GM18517 (cell line): ENCODE results near the gene ITPR2.
A peak's percentile ranks its signal among the peaks of the same experiment; 100 is the strongest.

ENCODE experiments used
- ATAC-seq: cut with Tn5 transposase; IDR thresholded peaks from one replicate; pipeline ENCODE4 v1.9.1; 2021; ENCODE audit warnings: mild to moderate bottlenecking, moderate library complexity; ENCODE audit not compliant: unreplicated experiment

The ITPR2 gene

DNA sequence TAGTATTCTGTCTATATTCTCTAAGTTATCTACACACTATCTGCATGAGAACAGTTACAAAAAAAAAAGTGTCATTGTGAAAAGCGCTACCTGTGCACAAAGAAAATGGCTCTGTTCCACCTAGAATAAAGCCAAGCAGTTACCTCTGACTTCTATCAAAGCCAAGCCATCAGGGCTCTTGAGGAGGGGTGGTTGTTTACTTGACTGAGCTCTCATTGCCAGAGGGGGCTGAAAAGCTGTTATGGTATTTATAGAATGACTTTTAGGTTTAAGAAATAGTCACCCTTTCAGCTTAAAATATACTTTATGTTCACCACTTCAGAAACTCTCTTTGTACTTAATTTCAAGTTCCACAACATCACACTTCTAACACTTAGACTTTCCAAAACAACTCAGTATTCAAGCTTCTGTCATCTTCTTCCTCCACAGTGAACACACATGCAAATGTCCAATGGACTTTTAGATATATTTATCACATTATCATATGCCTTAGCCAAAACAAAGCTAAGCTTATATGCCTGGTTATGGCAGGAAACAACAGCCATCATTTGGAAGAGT, 7.5 kb downstream of the ITPR2 start:
- ATAC-seq = peak; percentile 43

DNA sequence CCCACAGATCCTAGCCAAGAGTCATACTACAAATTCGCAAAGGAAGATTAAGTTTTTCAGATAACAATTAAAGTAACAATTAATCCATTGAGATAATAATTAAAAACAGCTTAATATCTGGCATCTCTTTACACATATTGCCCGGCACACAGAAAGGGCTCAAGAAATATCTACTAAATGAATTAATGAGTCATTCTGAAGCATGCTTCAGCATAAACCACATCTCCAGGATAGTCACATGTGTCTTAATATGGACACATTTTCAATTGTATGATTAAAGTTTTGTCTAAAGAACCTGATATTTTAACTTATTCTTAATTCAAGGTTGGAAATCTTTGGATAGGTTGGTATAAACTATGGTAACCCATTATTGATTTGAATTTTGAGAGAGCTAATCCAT, 9.6 kb downstream of the ITPR2 start:
- ATAC-seq = no peak

DNA sequence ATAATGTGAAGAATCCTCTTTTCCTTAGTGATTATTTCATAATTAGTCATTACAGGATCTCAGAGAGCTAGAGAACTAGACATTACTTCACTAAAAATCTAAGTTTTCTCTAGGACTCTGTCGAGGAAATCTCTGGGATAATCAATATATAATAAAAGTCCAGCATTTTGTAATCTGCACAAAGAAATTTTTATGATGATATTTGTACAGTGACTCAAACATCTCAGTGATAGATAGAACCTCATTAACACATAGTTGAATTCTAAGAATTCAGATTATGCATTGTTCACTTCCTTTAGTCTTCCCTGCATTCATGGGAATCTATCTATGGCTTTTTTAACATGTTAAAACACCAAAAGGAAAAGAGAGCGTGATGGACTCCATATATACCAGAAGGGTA, 11.0 kb downstream of the ITPR2 start:
- ATAC-seq = no peak

DNA sequence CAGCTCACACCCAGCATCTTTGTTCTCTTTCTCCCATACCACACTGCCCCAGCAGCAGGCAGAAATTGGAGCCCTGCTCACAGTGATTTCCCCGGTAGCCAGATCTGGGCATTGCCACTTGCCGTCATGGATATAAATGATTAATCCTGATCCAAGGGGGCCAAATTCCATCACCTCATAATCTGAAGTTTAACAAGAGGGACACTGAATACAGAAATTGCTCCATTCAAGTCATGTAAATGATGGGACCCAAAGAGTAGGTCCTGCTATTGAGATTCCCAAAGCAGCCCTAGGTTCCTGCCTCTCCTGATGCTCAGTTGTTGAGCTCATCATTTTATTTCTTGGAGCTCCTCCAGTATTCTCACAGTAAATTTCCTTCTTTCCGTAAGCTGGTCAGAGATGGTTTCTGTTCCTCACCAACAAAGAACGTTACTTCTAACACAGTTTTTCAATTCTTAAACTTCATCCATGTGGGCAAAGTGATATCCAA, 11.7 kb downstream of the ITPR2 start:
- no peak for ATAC-seq

DNA sequence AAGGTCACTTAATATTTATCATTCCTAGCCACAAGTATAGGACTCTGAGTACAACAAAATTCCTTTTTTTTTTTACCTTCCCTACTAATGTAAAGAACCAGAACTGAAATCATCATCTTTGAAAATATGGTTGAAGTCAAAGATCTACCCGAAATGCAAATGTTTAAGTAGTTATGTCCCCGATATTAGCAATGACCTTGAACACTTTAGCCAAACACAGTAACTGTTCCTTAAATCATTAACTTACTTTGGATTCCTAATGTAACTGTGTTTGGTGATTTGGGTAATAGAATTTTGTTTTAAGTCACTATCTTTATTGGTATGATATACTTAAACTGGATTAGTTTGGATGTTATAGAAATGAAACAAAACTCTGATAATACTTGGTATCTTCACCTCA, 14.4 kb downstream of the ITPR2 start:
- ATAC-seq = no peak

DNA sequence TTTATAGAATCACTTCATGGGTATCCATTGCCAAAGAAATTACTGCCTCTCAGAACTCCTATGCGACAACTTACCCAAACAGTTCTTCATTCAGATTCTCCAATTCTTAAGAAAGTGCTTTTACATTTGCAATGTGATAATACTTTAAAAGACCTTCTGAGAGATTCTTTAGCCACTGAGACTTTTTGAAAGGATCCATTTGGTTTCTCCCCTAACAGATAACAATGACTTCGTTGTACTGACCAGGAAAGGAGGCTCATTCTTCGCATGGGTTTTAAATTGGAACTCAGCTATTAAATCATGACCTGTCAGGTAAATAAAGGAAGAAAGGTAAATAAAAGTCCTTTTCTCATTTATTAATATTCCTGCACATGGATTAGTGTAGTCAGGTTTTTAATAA, 14.8 kb downstream of the ITPR2 start:
- ATAC-seq = no peak

DNA sequence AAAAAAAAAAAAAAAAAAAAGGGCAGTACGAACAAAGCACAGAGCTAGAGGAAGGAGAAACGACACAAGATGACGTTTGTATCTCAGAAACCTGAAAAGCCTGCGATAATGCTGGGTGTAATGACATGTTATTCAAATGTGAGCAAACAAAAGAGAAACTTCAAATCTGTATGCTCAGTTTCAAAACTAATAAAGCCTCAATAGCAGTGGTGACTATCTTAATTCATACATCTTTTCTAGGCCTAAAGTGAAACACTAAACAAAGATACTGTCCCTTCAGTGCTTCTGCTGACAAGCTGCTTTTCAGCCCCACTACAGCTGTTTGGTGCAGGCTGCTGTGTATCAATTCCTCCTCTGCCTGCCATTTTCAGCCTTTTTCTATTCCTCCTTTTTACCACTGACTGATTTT, 15.8 kb downstream of the ITPR2 start:
- ATAC-seq = peak; percentile 87

DNA sequence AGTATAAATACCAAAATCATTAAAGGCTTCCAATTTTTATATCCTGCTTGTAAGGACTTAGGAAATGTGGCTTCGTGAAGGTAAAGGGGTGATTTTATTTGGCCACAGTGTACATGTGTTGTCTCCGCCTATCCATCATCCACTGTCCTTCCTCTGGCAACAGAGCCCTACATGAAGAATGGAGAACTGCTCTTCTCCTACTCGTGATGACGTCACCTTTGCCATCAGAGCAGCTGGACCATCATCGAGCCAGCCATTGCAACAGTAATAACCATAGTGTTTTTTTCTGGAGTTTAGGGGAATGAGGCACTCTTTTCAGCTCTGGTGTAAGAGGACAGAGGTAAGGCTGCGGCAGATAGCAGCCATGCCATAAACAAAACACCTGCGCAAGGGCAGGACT, 19.2 kb downstream of the ITPR2 start:
- ATAC-seq = no peak

DNA sequence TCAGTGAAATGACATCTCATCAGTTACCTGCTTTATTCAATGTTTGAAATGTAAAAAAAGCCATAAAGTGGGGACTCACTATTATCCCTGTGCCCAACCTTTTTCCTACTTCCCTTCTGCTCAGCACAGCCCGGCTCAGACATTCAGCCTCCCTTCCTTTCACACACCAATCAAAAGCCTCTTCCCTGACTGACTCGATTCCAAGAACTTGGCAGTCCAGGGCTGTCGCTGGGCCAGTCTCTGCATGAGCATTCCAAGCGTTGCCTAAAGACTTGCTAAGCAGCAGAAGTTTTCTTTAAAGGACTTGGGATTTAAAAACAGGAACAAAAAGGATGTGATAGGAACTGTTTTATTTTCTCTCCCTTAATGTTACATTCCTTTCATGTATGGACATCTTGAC, 22.7 kb downstream of the ITPR2 start:
- ATAC-seq = no peak

DNA sequence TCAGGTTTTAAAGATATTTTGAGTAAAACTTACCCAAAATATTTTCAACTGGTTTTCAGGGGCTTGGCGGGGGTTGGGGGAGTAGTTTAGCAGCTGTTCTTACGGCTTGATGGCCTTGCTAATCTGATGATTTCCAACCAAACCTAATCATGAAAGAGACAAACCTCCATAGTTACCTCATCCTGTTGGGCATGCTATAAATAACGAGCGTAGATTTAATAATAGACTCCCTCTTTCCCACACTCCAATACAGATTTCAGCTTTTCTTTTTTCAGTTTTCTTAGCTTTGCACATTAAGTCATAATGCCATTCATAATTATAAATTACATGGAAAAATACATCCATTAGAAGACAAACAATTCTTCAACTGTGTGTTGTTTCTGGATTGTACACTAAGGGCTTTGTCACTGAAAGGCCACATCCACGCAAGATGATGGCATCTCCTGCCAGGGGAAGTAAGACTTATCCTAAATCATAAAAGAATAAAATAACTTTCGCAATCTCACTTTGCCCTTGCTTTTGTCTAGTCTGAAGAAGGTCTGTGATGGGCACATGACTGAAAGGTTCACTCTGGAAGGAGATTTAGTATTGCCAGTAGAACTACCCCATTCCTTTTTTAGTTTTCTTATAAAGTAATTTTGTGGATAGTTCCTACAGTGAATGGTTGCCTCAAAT, 23.2 kb downstream of the ITPR2 start:
- ATAC-seq = no peak

DNA sequence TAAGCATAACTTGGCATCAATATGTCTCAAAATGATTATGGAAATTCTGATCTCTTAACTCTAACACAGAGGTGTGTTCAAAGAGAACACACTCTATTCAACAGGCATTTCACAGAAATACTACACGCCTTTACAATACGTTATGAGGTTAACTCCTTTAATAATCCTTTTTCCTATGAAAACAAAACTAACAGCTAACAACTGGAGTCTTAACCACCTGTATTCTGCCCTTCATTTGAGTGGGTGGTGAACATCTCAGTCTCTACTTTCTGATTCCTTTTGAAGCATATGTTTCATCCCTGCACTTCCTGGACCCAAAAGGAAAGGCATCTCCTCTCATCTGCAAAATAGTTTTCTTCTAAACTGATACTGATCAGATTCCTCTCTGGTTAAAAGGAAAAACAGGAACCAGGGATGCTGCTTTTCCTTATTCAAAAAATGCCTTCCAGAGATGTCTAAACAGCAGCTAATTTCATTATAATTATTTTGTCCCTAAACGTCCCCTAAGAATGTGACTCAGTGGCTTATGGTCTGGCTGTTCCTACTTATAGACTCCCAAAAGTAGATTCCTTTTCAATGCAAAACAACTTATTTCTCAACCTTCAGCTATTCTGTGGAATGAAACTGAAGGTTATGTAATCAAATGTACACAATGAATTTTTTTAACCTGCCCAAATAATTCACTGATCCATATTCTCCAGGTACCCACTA, 24.1 kb downstream of the ITPR2 start:
- no peak for ATAC-seq

DNA sequence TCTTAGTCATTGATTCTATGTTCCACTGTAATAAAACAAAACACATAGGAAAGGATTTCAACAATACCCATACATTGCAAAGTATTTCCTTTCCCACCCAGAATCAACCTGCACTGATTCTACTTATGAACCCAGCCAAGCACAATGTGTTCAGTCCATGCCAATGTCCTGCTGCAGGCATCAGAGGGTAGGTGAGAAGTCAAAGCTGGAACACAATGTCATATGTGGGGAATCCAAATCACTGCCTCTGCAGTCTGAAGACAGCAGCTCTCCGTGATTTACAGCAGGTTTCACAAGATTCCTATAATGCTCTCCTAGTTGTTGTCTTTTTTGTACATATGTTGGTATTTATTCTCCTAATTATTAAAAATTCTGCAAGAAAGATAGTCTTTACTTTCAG, 25.7 kb downstream of the ITPR2 start:
- ATAC-seq = no peak

DNA sequence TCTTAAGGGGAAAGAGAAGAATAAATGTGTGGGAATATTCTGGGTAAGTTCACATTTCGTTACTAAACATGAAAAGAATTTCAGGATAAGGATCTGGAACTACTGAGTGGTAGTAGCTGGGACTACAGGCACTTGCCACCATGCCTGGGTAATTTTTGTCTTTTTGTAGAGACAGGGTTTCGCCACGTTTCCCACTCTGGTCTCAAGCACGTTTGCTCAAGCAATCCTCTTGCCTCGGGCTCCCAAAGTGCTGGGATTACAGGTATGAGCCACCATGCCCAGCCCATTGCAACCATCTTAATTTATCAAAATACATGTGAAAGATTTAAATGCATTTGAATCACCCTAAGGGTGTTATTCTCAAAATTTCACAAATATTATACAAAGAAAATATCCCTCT, 26.4 kb downstream of the ITPR2 start:
- no peak for ATAC-seq

DNA sequence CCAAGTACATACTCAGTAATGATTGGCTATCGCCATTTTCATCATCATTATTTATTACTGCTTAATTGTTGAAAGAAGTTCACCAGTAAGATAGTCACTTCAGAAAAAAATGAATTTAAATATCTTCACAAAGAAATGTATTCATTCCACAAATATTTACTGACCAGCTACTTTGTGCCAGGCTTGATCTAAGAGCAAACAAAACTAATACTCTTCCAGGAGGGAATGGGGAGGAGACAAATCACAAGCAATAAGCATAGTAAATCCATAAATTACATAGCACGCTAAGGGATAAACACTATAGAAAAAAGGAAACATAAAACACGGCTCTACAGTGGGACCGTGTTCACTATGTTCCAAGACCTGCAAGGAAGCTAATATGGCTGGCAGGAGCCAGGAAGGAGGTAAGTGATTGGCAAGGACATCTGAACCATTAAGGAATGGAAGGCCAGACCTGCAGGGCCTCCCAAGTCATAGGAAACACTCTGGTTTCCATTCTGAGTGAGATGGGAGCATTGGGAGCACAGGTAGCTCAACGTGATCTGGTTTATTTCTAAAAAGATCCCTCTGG, 27.5 kb downstream of the ITPR2 start:
- no peak for ATAC-seq

DNA sequence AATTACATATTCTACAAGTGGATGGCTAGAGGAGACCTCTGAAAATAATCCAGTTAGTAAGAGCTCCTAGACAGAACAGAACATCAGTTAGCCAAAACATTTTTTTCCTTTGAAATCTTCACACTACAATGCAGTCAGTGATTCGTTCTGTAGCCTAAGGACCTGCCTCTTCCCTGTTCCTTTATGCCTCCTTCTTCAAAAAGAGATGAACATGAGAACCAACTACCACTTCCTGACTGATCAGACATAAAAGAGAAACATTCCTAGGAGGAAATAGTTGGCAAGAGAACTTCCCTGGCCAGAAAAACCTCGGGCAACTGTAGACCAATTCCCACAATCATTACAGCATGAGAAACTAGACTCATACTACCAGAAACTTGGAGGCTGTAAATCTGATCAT, 29.4 kb downstream of the ITPR2 start:
- ATAC-seq = no peak

DNA sequence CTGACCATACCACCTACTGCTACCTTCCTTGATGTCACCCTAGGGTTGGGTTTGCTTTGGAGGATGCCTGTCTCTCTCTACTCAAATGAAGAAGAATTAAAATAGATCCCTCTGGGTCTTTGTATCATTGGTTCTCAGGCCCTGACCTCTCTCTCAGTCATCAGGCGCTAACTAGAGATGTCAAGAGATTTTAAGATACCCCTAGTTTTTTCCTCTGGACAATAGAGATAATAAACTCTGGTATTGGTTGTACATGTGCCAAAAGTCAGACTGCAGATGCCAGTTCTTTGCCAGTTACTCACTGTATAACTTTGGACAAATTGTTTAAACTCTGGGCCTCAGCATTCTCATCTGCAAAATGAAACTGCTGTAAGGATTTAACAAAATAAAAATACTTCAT, 31.5 kb downstream of the ITPR2 start:
- no peak for ATAC-seq

DNA sequence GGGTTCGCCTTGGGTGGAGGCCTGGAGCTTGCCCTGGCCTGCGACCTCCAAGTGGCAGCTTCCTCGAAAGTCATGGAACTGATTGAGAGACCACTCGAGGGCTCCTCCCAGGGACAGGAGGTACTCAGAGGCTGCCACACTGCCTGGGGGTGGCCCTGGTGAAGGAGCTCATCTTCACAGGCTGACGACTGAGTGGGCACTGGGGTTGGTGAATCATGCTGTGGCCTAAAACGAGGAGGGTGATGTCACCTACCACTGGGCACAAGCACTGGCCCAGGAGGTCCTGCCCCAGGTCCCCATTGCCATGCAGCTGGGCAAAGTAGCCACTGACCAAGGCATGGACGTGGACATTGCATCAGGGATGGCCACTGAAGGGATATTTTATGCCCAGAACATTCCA, 32.1 kb downstream of the ITPR2 start:
- no peak for ATAC-seq

DNA sequence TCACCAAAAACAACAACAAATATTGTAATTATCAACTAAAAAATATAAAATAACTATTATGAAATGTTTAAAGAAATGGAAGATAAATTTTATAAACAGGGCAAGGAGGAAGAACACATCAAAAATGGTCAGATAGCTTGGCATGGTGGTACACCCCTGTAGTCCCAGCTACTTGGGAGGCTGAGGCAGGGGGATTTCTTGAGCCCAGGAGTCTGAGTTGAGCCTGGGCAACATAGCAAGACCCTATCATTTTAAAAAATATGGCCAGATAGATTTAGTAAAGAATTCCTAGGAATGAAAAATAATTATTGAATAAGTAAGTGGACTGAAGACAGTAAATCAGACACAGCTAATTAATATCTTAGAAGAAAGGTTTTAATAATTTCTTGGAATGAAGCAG, 32.6 kb downstream of the ITPR2 start:
- no peak for ATAC-seq

DNA sequence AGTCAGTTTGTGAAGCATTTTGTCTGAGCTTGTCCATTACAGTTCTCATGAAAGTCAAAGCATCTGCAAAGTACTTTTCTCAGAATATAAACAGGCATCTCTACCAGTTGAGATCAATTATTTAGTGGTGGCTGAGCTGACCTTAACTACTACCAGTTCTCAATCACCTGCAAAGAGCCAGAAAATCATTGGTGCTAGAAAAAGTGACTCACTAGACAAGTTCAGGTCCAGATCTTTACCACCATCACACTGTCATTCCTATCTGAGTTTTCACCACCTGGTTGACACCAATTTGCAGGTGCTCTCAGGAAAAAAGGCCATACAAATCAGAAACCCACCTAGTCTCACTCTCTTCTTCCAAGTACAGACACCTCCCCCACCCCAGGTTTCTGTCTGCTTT, 33.3 kb downstream of the ITPR2 start:
- no peak for ATAC-seq

DNA sequence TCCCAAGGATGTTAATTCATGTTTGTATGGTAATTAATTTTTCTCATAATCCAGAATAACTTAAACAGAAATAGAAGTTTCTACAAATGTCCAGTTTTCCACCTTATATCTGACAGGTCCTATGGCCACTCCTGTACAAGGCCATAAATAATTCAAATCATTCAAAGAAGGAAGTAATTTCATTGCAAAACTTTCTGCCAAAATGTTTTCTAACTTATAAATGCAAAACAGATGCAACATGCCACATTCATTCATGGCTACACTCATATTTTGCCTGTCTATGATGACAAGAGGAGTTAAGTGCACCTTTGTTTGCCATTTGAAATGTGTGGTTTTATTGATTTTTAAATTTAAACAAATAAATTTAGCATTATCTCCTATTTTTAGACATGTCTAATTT, 34.4 kb downstream of the ITPR2 start:
- ATAC-seq = no peak

DNA sequence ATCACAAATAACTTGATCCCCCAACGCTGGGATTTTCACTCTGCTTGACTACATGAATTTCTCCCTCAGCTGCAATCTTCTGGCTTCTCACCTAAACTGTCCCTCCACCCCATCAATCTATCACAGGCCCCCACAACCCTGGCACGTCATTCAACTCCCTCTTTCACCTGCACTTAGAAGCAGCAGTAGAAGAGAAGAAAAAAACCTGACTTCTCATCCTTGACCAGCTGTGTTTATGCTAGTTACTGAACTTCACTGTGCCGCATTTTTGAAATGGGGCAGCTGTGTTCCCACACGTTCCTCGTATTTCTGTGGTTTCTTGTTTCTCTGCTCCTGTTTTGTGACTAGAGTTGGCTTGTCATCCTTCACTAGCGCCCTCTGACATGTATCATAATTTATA, 35.0 kb downstream of the ITPR2 start:
- ATAC-seq = no peak

DNA sequence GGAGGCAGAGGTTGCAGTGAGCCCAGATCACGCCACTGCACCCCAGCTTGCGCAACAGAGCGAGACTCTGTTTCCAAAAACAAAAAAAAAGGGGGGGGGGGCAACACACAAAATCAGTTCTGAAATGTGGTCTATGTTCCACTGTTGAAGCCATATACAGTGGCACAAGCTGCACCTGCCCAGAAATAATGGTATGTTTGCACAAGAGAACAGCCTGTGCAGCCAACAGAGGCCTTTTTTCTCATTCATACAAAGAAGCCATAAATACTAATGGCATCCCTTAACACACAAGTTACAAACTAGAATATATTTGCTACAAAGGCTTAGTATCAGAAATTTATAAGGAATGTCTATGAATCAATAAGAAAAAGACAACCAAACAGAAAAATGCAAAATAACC, 37.1 kb downstream of the ITPR2 start:
- no peak for ATAC-seq
